GM18502 (cell line): ENCODE measurements around the gene MUC12.
"Not testable (repeated sequence)": the region's sequence is repeated elsewhere in the genome, so short reads cannot be mapped to it uniquely, and the experiment has no call there.

ENCODE experiments used
- ATAC-seq: cut with Tn5 transposase; IDR thresholded peaks from one replicate; pipeline ENCODE4 v1.9.1; 2021; ENCODE audit warnings: mild to moderate bottlenecking; ENCODE audit not compliant: unreplicated experiment, poor library complexity

MUC12 gene

GRCh38 chr7:100983451-100984187 lies 14.3 kb downstream of the MUC12 start:
- ATAC-seq = no peak

GRCh38 chr7:100984241-100984918 lies 15.0 kb downstream of the MUC12 start:
- ATAC-seq = not testable (repeated sequence)

GRCh38 chr7:100985033-100985797 lies 15.8 kb downstream of the MUC12 start:
- not testable (repeated sequence) for ATAC-seq

GRCh38 chr7:100991631-100992030 lies 22.3 kb downstream of the MUC12 start:
- no peak for ATAC-seq

GRCh38 chr7:100992280-100992679 lies 22.9 kb downstream of the MUC12 start:
- not testable (repeated sequence) for ATAC-seq

- ATAC-seq = not testable (repeated sequence)
These were observed 25.3 kb downstream of the MUC12 start for GRCh38 chr7:100994671-100995070.

- ATAC-seq = not testable (repeated sequence)
These were observed 29.2 kb downstream of the MUC12 start for GRCh38 chr7:100998530-100998929.

GRCh38 chr7:100999334-100999733 lies 30.0 kb downstream of the MUC12 start:
- ATAC-seq = not testable (repeated sequence)

- not testable (repeated sequence) for ATAC-seq
These were observed 30.7 kb downstream of the MUC12 start for GRCh38 chr7:101000025-101000424.

- not testable (repeated sequence) for ATAC-seq
These were observed 33.0 kb downstream of the MUC12 start for GRCh38 chr7:101002333-101002732.

GRCh38 chr7:101007361-101007760 lies 38.0 kb downstream of the MUC12 start:
- ATAC-seq = not testable (repeated sequence)

- ATAC-seq = no peak
These were observed 40.3 kb downstream of the MUC12 start for GRCh38 chr7:101009629-101010028.

- no peak for ATAC-seq
These were observed 43.6 kb downstream of the MUC12 start for GRCh38 chr7:101012931-101013330.

- ATAC-seq = no peak
These were observed 46.3 kb downstream of the MUC12 start for GRCh38 chr7:101015626-101016025.

- ATAC-seq = peak; percentile 90
These were observed 47.9 kb downstream of the MUC12 start for GRCh38 chr7:101017064-101017777.

GRCh38 chr7:101018271-101019167 lies 49.2 kb downstream of the MUC12 start:
- ATAC-seq = peak; percentile 40

- ATAC-seq = no peak
These were observed 51.1 kb downstream of the MUC12 start for GRCh38 chr7:101020444-101020843.

- no peak for ATAC-seq
These were observed 52.3 kb downstream of the MUC12 start for GRCh38 chr7:101021703-101022102.

GRCh38 chr7:101023839-101024238 lies 54.5 kb downstream of the MUC12 start:
- ATAC-seq = no peak
